Muscle of leg (tissue), 16 donors: ENCODE results near the gene PWWP2A. TPM values are rescaled to one million over a fixed set of nuclear protein-coding genes. Genes with fewer than 3 reads are reported as not detected.
"Not testable (repeated sequence)": the region's sequence is repeated elsewhere in the genome, so short reads cannot be mapped to it uniquely, and the experiment has no call there.

Source experiments
- DNase-seq: peaks from one replicate; pipeline ENCODE4 v3.0.0; 2013
- H3K27ac ChIP-seq: one replicate; pipeline ENCODE4 v1.5.1; 2013; ENCODE audit warnings: mild to moderate bottlenecking, low read length, control low read depth
- H3K27me3 ChIP-seq: one replicate; pipeline ENCODE4 v1.6.1; 2013; ENCODE audit warnings: low read length; ENCODE audit not compliant: control insufficient read depth, insufficient read depth
- H3K36me3 ChIP-seq: one replicate; pipeline ENCODE4 v1.6.1; 2013; ENCODE audit warnings: low read length; ENCODE audit not compliant: control insufficient read depth, insufficient read depth
- H3K4me1 ChIP-seq: one replicate; pipeline ENCODE4 v1.6.1; 2013; ENCODE audit warnings: low read length; ENCODE audit not compliant: control insufficient read depth, insufficient read depth
- H3K4me3 ChIP-seq: one replicate; pipeline ENCODE4 v1.5.1; 2013; ENCODE audit warnings: low read length, control low read depth
- H3K9me3 ChIP-seq: replicated peaks from 2 replicates; pipeline ENCODE4 v1.6.1; 2013; ENCODE audit warnings: low read depth, low read length; ENCODE audit not compliant: control insufficient read depth
- WGBS: methylation state at CpG from one replicate; pipeline ENCODE4 v1.1.5; 2013; ENCODE audit warnings: missing lambda C conversion rate; ENCODE audit not compliant: insufficient coverage; 5-methylcytosine and 5-hydroxymethylcytosine counted together
- long read RNA-seq, 11 donors: transcript quantifications; one replicate each; lab custom pipeline, GENCODE V29; 2026
- polyA plus RNA-seq, 8 donors: library from polyadenylated mRNA; unstranded; fragments of 120-200 nt; gene quantifications; one replicate each; pipeline versions ENCODE4 v1.2.1 to v1.2.3, GENCODE V29; 2013; ENCODE audit warnings: inconsistent platforms in 1 of 8, low replicate concordance in 1 of 8; ENCODE audit not compliant: insufficient read length in 8 of 8, insufficient read depth in 1 of 8
- total RNA-seq: library from RNA; stranded (reverse); fragments of 120-200 nt; gene quantifications from one replicate; pipeline ENCODE4 v1.2.4, GENCODE V29; 2013

PWWP2A gene
- total RNA-seq (19.1 TPM), polyA plus RNA-seq (10 to 100 TPM; 12.1 to 15.5 (median 14.0) TPM)
- long read RNA-seq, donor 1, partial matches to known transcripts: 0 of 1 reads
- long read RNA-seq, donor 1, other reads (novel, unspliced or antisense): 0 of 1 reads
- long read RNA-seq, donor 2: 0 reads
- long read RNA-seq, donor 3, partial matches to known transcripts: 63 of 87 reads
- long read RNA-seq, donor 3, other reads (novel, unspliced or antisense): 20 of 87 reads
- long read RNA-seq, donor 4, partial matches to known transcripts: 0 of 3 reads
- long read RNA-seq, donor 4, other reads (novel, unspliced or antisense): 0 of 3 reads
- long read RNA-seq, donor 5, partial matches to known transcripts: 0 of 4 reads
- long read RNA-seq, donor 5, other reads (novel, unspliced or antisense): 0 of 4 reads
- long read RNA-seq, donor 6, transcript PWWP2A-201 (2 exons, 3,346 nt): major isoform, 6 of 6 reads
- long read RNA-seq, donor 6, partial matches to known transcripts: 0 of 6 reads
- long read RNA-seq, donor 6, other reads (novel, unspliced or antisense): 0 of 6 reads
- long read RNA-seq, donor 7, partial matches to known transcripts: 0 of 8 reads
- long read RNA-seq, donor 7, other reads (novel, unspliced or antisense): 0 of 8 reads
- long read RNA-seq, donor 8, partial matches to known transcripts: 0 of 2 reads
- long read RNA-seq, donor 8, other reads (novel, unspliced or antisense): 0 of 2 reads
- long read RNA-seq, donor 9, partial matches to known transcripts: 0 of 4 reads
- long read RNA-seq, donor 9, other reads (novel, unspliced or antisense): 0 of 4 reads
- long read RNA-seq, donor 10, partial matches to known transcripts: 181 of 208 reads
- long read RNA-seq, donor 10, other reads (novel, unspliced or antisense): 22 of 208 reads
- long read RNA-seq, donor 11: 0 reads

GRCh38 chr5:160119142-160119904 lies at the start of gene PWWP2A:
Gene PWWP2A, minus strand, starts transcription at chr5:160119450. Its CDS starts 62 bp downstream, at chr5:160119388.
- Histone ChIP-seq H3K4me1 (peaks cover 2% of the 10 kb centered on the region), H3K27ac (peak within 1 kb of the TSS; percentile 89), H3K9me3 (no peaks in the 10 kb centered on the region), H3K4me3 (peak within 1 kb of the TSS; percentile 85), H3K36me3 (peaks cover 20% of the 10 kb centered on the region), H3K27me3 (peaks cover 2% of the 10 kb centered on the region)
- peak; percentile 100 for DNase-seq
- WGBS: under 1% methylated on average over 49 of the region's 55 CpGs

- Histone ChIP-seq H3K4me3 (no peak overlapping the region), H3K9me3 (no peaks in the 10 kb centered on the region), H3K36me3 (no peaks in the 10 kb centered on the region), H3K4me1 (peaks cover 18% of the 10 kb centered on the region), H3K27ac (no peak overlapping the region), H3K27me3 (no peaks in the 10 kb centered on the region)
- 90% methylated on average over 3 of the region's 3 CpGs for WGBS
- DNase-seq: no peak
These were observed 48.4 kb upstream of the PWWP2A start for GRCh38 chr5:160167624-160168165.

GRCh38 chr5:160166973-160167623 lies 47.8 kb upstream of the PWWP2A start:
- Histone ChIP-seq H3K36me3 (no peaks in the 10 kb centered on the region), H3K27ac (no peak overlapping the region), H3K4me1 (peaks cover 18% of the 10 kb centered on the region), H3K27me3 (no peaks in the 10 kb centered on the region), H3K9me3 (no peaks in the 10 kb centered on the region), H3K4me3 (no peak overlapping the region)
- WGBS: 78% methylated on average over 6 of the region's 10 CpGs
- no peak for DNase-seq

- peak overlapping the region; percentile 89 for H3K27ac ChIP-seq
These were observed 47.1 kb upstream of the PWWP2A start for GRCh38 chr5:160166069-160166972.

GRCh38 chr5:160165137-160166068 lies 46.2 kb upstream of the PWWP2A start:
- whole genome bisulfite sequencing: 30% methylated on average over 11 of the region's 15 CpGs
- peak overlapping the region; percentile 89 for H3K27ac ChIP-seq

More at GRCh38 chr5:160166069-160166972, 47.1 kb upstream of the PWWP2A start:
- DNase-seq: no peak
- Histone ChIP-seq H3K4me3 (no peak overlapping the region), H3K4me1 (peaks cover 18% of the 10 kb centered on the region), H3K9me3 (no peaks in the 10 kb centered on the region), H3K36me3 (no peaks in the 10 kb centered on the region), H3K27me3 (no peaks in the 10 kb centered on the region)
- no CpG with 5 or more reads among the region's 5 CpGs for WGBS

GRCh38 chr5:160162910-160163309 lies 43.7 kb upstream of the PWWP2A start:
- 92% methylated on average over 5 of the region's 7 CpGs for WGBS
- peaks cover 28% of the 10 kb centered on the region for H3K4me1 ChIP-seq
- no peaks in the 10 kb centered on the region for H3K9me3 ChIP-seq
- no peaks in the 10 kb centered on the region for H3K36me3 ChIP-seq
- no peak overlapping the region for H3K27ac ChIP-seq
- DNase-seq: no peak
- H3K4me3 ChIP-seq: no peak overlapping the region
- H3K27me3 ChIP-seq: no peaks in the 10 kb centered on the region

More at GRCh38 chr5:160165137-160166068, 46.2 kb upstream of the PWWP2A start:
- Histone ChIP-seq H3K27me3 (no peaks in the 10 kb centered on the region), H3K9me3 (no peaks in the 10 kb centered on the region), H3K36me3 (no peaks in the 10 kb centered on the region), H3K4me1 (peaks cover 21% of the 10 kb centered on the region), H3K4me3 (no peak overlapping the region)
- peak; percentile 84 for DNase-seq

GRCh38 chr5:160161626-160162025 lies 42.4 kb upstream of the PWWP2A start:
- no peaks in the 10 kb centered on the region for H3K27me3 ChIP-seq
- no peaks in the 10 kb centered on the region for H3K9me3 ChIP-seq
- no peaks in the 10 kb centered on the region for H3K36me3 ChIP-seq
- no peak for DNase-seq
- peaks cover 28% of the 10 kb centered on the region for H3K4me1 ChIP-seq
- no peak overlapping the region for H3K4me3 ChIP-seq
- WGBS: no CpG with 5 or more reads among the region's 6 CpGs
- H3K27ac ChIP-seq: no peak overlapping the region

- DNase-seq, H3K27me3 ChIP-seq, H3K36me3 ChIP-seq, H3K27ac ChIP-seq, H3K4me3 ChIP-seq, H3K9me3 ChIP-seq: not testable (repeated sequence)
- WGBS: 60% methylated on average over 1 of the region's 3 CpGs
- H3K4me1 ChIP-seq: peaks cover 25% of the 10 kb centered on the region
These were observed 41.6 kb upstream of the PWWP2A start for GRCh38 chr5:160160875-160161274.
